ENCODE measurements around the gene NCK2.

GRCh38 chr2:105795575-105795934 is 50.8 kb downstream of the NCK2 start:
- TF ChIP-seq, protein P1, sequence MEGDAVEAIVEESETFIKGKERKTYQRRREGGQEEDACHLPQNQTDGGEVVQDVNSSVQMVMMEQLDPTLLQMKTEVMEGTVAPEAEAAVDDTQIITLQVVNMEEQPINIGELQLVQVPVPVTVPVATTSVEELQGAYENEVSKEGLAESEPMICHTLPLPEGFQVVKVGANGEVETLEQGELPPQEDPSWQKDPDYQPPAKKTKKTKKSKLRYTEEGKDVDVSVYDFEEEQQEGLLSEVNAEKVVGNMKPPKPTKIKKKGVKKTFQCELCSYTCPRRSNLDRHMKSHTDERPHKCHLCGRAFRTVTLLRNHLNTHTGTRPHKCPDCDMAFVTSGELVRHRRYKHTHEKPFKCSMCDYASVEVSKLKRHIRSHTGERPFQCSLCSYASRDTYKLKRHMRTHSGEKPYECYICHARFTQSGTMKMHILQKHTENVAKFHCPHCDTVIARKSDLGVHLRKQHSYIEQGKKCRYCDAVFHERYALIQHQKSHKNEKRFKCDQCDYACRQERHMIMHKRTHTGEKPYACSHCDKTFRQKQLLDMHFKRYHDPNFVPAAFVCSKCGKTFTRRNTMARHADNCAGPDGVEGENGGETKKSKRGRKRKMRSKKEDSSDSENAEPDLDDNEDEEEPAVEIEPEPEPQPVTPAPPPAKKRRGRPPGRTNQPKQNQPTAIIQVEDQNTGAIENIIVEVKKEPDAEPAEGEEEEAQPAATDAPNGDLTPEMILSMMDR (IDR thresholded peaks at IDR 0.05; ENCODE audit: low read length): no peak
- TF ChIP-seq EZH2phosphoT487 (IDR thresholded peaks at IDR 0.05; ENCODE audit: low read length): no peak

Measured in MM.1S (cell line).